ENCODE results near the gene KCNJ13. TPM values are rescaled to one million over a fixed set of nuclear protein-coding genes. Genes with fewer than 3 reads are reported as not detected.

KCNJ13 gene
- total RNA-seq, 1 experiment from 2014 or later = not detected

DNA sequence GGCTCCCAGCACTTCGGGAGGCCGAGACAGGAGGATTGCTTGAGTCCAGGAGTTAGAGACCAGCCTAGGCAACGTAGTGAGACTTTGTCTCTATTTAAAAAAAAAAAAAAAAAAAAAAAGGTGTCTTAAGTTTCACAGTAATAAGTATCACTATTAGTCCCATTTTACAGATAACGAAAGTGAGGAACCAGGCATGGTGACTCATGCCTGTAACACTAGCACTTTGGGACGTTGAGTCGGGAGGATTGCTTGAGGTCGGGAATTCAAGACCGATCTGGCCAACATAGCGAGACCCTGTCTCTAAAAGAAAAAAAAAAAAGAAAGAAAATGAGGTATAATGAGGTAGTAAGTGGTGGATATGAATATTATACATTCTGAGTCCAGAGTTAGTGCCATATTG lies 2.5 kb downstream of the KCNJ13 start:
- Histone ChIP-seq H3K4me1 (ENCODE audit: control insufficient read depth in 1 of 2, insufficient read depth in 2 of 2, low read length in 2 of 2) (no peaks in the 10 kb centered on the region), H3K36me3 (ENCODE audit: control insufficient read depth in 1 of 2, insufficient read depth in 2 of 2, low read length in 2 of 2) (peaks cover 3 to 16% of the 10 kb centered on the region in 2 experiments; a peak in 3 of 4 replicates)

More for the DNA sequence above, 2.5 kb downstream of the KCNJ13 start:
- H3K4me3 ChIP-seq (replicated peaks in 1 of 2; ENCODE audit: low read depth in 1 of 2, low read length in 2 of 2) = no peak overlapping the region
- H3K27me3 ChIP-seq (ENCODE audit: insufficient read depth, low read length) = no peaks in the 10 kb centered on the region
- intact Hi-C loops (cut with micrococcal nuclease) = no loop called here
- H3K27ac ChIP-seq (ENCODE audit: low read depth, low read length) = no peak overlapping the region
- ATAC-seq (no peak), DNase-seq (ENCODE audit: low read depth, low spot score) (no peak)
- H3K4me2 ChIP-seq (ENCODE audit: low read length) = no peak overlapping the region
- ChIA-PET RAD21 (ENCODE audit: low non-redundant PET in 1 of 2, low total read pairs in 2 of 2, uncharacterized antibody in 2 of 2, unreplicated experiment in 2 of 2) (no interaction called here), CTCF (no interaction called here), POLR2A (no interaction called here)
- no peaks in the 10 kb centered on the region; the same call in 1 of the 2 replicates for H3K79me2 ChIP-seq (ENCODE audit: insufficient read depth, low read length)
- TF ChIP-seq EZH2phosphoT487 (IDR thresholded peaks at IDR 0.05; ENCODE audit: borderline replicate concordance) (no peak), POLR2AphosphoS5 (IDR thresholded peaks at IDR 0.05; ENCODE audit: low read depth, low read length) (no peak), ZNF274 (IDR thresholded peaks at IDR 0.05; ENCODE audit: low read depth, low read length) (no peak), CBX3 (IDR thresholded peaks at IDR 0.05; ENCODE audit: low read depth) (no peak), TCF7L2 (IDR thresholded peaks at IDR 0.05; ENCODE audit: borderline replicate concordance, extremely low read depth, insufficient read depth, insufficient read length) (no peak), POLR2A (IDR thresholded peaks at IDR 0.05; ENCODE audit: borderline replicate concordance, extremely low read depth, insufficient read depth, insufficient read length) (no peak), SIN3A (IDR thresholded peaks at IDR 0.05; ENCODE audit: low read depth) (no peak), ELF1 (IDR thresholded peaks at IDR 0.05; ENCODE audit: borderline replicate concordance, low read depth) (no peak), YY1 (IDR thresholded peaks at IDR 0.05; ENCODE audit: extremely low read depth, insufficient replicate concordance, low read depth, low read length) (no peak), SRF (IDR thresholded peaks at IDR 0.05; ENCODE audit: low read depth) (no peak), ZFX (IDR thresholded peaks at IDR 0.05) (no peak), EGR1 (IDR thresholded peaks at IDR 0.05; ENCODE audit: low read depth) (no peak)
- TF ChIP-seq, protein P1, sequence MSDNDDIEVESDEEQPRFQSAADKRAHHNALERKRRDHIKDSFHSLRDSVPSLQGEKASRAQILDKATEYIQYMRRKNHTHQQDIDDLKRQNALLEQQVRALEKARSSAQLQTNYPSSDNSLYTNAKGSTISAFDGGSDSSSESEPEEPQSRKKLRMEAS (IDR thresholded peaks at IDR 0.05) = no peak
- TF ChIP-seq, protein P2, sequence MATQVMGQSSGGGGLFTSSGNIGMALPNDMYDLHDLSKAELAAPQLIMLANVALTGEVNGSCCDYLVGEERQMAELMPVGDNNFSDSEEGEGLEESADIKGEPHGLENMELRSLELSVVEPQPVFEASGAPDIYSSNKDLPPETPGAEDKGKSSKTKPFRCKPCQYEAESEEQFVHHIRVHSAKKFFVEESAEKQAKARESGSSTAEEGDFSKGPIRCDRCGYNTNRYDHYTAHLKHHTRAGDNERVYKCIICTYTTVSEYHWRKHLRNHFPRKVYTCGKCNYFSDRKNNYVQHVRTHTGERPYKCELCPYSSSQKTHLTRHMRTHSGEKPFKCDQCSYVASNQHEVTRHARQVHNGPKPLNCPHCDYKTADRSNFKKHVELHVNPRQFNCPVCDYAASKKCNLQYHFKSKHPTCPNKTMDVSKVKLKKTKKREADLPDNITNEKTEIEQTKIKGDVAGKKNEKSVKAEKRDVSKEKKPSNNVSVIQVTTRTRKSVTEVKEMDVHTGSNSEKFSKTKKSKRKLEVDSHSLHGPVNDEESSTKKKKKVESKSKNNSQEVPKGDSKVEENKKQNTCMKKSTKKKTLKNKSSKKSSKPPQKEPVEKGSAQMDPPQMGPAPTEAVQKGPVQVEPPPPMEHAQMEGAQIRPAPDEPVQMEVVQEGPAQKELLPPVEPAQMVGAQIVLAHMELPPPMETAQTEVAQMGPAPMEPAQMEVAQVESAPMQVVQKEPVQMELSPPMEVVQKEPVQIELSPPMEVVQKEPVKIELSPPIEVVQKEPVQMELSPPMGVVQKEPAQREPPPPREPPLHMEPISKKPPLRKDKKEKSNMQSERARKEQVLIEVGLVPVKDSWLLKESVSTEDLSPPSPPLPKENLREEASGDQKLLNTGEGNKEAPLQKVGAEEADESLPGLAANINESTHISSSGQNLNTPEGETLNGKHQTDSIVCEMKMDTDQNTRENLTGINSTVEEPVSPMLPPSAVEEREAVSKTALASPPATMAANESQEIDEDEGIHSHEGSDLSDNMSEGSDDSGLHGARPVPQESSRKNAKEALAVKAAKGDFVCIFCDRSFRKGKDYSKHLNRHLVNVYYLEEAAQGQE (IDR thresholded peaks at IDR 0.05; ENCODE audit: low read depth) = no peak
- H2AFZ ChIP-seq (ENCODE audit: low read depth, low read length, poor library complexity, severe bottlenecking) = no peak overlapping the region
- H3K9me2 ChIP-seq (ENCODE audit: insufficient read depth) = no peaks in the 10 kb centered on the region
- H3K9me3 ChIP-seq (ENCODE audit: control insufficient read depth in 1 of 2, insufficient read depth in 1 of 2, low read depth in 1 of 2, low read length in 2 of 2) = no peaks in the 10 kb centered on the region
- no TSS peak for BruUV-seq (replicated peaks)
- H3K9ac ChIP-seq (ENCODE audit: low read length) = no peak overlapping the region
- H4K20me1 ChIP-seq (ENCODE audit: insufficient read depth) = 0 out of 2 replicates have a peak, but pooled peaks cover 3% of the 10 kb centered on the region
